Measurements from ENCODE around the gene SLC6A3. TPM values are rescaled to one million over a fixed set of nuclear protein-coding genes. Genes with fewer than 3 reads are reported as not detected.

Gene SLC6A3
- total RNA-seq, 4 donors from 2014 or later = 0.16 to 0.22 TPM; not detected in 2

DNA sequence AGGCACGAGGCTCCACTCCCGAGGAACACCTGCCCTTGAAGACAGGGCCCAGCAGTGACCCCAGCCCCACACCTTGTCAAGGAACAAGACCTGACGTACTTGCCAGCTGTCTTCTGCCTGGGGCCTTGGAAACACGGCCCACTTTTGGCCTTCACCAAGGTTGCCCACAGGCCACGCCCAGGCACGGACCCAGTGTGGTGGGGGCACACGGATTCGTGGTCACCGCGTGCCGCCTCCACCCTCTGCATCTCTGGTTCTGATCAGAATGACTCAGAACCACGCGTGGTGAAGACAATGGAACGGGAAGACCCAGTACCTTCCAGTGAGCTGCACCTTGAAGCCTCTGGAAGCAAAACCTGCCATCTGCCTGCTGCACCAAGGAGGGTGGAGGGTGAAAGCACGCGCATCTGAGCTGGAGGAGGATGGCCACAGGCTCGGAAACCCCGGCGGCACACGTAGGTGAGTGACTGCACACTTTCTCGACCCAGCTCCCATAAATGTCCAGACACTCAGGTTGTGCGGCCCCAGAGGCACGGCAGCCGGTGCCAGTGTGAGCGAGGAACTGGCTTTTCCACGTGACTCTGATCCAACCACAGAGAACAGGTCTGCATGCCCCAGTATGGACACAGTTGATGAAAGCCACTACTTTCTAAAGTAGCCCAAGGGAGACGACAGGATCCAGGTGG is 42.0 kb upstream of the SLC6A3 start:
- TF ChIP-seq, protein P1, sequence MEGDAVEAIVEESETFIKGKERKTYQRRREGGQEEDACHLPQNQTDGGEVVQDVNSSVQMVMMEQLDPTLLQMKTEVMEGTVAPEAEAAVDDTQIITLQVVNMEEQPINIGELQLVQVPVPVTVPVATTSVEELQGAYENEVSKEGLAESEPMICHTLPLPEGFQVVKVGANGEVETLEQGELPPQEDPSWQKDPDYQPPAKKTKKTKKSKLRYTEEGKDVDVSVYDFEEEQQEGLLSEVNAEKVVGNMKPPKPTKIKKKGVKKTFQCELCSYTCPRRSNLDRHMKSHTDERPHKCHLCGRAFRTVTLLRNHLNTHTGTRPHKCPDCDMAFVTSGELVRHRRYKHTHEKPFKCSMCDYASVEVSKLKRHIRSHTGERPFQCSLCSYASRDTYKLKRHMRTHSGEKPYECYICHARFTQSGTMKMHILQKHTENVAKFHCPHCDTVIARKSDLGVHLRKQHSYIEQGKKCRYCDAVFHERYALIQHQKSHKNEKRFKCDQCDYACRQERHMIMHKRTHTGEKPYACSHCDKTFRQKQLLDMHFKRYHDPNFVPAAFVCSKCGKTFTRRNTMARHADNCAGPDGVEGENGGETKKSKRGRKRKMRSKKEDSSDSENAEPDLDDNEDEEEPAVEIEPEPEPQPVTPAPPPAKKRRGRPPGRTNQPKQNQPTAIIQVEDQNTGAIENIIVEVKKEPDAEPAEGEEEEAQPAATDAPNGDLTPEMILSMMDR (IDR thresholded peaks at IDR 0.05; ENCODE audit: low read depth) = no peak

DNA sequence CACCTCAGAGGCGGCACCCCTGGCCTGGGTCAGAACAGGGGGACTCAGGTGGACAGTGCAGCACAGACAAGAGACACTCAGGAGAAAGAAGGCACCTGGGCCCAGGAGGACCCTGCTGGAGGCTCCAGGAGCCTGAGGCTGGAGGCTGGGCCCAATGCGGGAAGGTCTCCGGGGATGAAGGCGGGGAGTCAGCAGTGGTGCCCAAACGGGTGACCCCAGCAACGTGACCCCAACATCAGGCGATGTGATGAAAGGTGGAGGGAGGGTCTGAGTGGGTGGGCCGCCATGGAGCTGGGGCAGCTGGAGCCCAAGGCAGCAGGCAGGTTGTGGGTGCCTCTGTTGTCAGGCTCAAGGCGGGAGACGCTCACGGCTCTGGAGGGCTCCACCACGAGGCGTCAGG is 41.0 kb upstream of the SLC6A3 start:
- TF ChIP-seq, protein P1 (IDR thresholded peaks at IDR 0.05; ENCODE audit: low read depth) = no peak

DNA sequence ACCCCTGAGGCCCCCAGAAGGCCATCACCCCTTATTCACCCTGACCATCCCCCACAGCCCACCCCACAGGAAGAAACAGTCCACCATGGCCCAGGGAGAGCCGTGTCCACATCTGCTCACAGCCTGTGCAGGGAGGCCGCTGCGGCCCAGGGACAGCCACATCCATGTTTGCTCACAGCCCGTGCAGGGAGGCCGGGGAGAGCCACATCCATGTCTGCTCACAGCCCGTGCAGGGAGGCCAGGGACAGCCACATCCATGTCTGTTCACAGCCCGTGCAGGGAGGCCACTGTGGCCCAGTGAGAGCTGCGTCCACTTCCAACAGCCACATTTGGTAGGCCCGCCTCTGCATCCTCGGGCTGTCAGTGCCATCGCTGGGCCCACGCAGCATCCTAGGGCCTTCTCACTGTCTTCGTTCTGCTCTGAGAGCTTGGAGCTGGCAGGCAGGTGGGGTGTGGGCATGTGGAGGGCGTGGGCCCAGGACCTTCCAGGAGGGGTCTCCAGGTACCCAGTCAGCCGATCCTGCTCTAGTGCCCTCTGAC is 40.4 kb upstream of the SLC6A3 start:
- TF ChIP-seq, protein P1 (IDR thresholded peaks at IDR 0.05; ENCODE audit: low read depth) = no peak

DNA sequence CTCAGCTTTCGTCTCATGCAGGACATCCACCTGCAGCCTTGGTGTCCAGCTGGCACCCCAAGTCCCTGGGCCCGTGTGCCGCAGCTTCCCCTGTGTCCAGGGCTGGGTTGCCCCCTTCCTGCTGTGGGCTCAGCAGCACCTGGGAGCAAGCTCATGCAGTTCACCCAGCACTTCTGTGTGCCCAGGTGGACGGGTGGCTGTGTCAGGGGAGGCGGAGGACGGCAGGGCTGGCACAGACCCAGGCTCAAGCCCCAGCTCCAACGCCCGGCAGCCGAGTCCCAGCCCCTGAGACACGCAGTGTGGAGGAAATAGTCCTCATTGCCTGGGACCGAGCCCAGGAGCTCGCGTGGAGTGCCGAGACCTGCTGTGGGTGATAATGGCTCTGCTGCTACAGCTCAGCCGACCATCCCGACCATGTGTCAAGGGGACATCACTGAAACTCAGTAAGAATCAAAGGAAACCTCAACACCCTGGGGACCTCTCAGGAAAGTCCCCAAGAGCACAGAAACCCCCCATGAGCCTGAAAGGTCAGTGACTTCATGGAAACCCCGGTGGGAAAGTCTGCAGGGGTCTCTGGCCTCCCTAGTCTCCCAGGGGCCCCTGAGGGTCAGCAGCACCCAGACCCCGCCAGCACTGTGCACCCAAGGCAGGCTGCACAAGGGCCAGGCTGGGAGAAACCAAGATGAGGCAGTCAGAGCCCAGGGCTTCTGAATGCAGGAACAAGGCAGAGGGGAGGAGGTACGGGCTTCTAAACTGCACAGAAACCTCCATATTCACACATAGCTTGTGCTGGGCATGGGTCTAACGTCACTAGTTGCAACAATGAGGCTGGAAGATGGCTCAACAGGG is 39.7 kb upstream of the SLC6A3 start:
- TF ChIP-seq, protein P1 (IDR thresholded peaks at IDR 0.05; ENCODE audit: low read depth) = no peak

DNA sequence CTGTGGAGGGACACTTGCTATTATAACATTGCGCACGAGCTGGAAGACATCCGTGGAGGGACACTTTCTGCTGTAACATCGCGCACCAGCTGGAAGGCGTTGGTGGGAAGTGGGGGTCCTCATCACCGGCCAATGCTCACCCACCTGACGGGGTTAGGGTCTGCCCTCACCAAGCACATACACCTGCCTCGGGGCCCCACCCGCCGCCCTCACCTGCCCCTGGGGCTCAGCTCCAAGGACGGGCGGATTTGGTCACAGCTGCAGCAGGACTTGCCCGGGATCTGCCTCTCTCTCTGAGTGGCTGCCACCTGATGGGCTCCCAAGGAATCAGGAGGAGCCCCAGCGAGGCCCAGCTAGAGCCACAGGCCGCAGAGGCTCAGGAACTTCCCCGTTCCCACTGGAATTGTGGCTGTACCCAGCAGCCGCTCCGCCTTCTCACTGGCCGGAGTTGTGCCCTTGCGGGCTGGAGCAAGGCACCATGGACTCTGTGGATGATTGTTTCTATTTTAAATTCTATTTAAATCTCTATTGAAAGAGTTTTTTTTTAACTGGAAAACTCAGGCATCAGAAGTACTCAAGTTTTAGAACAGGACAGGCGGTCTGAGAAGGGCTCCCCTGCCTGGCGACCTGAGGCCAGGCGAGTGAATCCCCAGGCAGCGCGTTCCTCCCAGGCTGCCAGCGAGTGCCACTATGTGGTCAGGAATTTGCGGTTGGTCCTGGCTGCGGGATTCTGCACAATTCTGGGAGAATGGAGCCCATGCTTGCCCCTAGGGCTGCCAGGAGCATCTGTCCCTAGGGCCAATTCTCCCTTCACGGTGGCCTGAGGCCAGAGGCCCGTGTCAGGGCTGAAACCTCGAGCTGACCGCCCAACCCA is 38.9 kb upstream of the SLC6A3 start:
- TF ChIP-seq, protein P1 (IDR thresholded peaks at IDR 0.05; ENCODE audit: low read depth) = no peak

DNA sequence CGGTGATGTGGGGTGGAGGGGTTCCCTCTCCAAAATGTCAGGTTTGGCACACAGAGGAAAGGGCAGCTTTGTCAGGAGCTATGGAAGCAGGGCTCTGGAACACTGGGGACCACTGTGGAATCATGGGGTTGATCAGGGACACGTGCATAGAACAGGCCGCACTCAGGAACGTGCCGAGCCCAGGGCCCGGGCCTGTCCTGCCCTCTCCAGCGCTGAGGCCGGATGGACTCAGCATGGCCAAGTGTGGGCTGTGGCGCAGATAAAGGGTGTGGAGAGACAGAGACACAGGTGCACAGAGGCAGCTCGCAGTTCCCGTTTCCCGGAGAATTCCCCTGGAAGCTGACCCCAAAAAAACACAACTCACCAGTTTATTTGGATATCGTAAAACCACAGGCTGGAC is 37.8 kb upstream of the SLC6A3 start:
- TF ChIP-seq, protein P1 (IDR thresholded peaks at IDR 0.05; ENCODE audit: low read depth) = no peak
